ENCODE measurements around the gene RB1. TPM values are rescaled to one million over a fixed set of nuclear protein-coding genes. Genes with fewer than 3 reads are reported as not detected.

RB1 gene
- total and polyA plus RNA-seq, 2 experiments from 2014 or later = 19.5 to 22.3 TPM

DNA sequence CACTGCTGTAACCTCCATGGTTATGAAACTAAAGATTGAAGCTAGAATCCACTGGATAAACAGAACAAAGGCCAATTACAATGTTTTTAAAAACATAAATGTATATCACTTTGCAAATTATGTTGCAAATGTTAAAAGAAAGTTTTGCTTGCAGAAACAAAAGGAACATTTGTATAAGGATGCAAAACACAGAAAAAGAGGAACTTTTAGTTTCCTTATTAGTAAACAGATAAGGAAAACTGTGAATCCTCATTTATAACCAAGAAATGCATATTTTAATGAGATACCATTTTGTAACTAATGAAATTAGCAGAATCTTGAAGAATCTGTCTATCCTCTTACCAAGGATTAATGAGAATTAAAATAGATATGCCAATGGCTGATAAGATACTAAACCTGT is 77.0 kb downstream of the RB1 start (continued):
- TF ChIP-seq, protein P1, sequence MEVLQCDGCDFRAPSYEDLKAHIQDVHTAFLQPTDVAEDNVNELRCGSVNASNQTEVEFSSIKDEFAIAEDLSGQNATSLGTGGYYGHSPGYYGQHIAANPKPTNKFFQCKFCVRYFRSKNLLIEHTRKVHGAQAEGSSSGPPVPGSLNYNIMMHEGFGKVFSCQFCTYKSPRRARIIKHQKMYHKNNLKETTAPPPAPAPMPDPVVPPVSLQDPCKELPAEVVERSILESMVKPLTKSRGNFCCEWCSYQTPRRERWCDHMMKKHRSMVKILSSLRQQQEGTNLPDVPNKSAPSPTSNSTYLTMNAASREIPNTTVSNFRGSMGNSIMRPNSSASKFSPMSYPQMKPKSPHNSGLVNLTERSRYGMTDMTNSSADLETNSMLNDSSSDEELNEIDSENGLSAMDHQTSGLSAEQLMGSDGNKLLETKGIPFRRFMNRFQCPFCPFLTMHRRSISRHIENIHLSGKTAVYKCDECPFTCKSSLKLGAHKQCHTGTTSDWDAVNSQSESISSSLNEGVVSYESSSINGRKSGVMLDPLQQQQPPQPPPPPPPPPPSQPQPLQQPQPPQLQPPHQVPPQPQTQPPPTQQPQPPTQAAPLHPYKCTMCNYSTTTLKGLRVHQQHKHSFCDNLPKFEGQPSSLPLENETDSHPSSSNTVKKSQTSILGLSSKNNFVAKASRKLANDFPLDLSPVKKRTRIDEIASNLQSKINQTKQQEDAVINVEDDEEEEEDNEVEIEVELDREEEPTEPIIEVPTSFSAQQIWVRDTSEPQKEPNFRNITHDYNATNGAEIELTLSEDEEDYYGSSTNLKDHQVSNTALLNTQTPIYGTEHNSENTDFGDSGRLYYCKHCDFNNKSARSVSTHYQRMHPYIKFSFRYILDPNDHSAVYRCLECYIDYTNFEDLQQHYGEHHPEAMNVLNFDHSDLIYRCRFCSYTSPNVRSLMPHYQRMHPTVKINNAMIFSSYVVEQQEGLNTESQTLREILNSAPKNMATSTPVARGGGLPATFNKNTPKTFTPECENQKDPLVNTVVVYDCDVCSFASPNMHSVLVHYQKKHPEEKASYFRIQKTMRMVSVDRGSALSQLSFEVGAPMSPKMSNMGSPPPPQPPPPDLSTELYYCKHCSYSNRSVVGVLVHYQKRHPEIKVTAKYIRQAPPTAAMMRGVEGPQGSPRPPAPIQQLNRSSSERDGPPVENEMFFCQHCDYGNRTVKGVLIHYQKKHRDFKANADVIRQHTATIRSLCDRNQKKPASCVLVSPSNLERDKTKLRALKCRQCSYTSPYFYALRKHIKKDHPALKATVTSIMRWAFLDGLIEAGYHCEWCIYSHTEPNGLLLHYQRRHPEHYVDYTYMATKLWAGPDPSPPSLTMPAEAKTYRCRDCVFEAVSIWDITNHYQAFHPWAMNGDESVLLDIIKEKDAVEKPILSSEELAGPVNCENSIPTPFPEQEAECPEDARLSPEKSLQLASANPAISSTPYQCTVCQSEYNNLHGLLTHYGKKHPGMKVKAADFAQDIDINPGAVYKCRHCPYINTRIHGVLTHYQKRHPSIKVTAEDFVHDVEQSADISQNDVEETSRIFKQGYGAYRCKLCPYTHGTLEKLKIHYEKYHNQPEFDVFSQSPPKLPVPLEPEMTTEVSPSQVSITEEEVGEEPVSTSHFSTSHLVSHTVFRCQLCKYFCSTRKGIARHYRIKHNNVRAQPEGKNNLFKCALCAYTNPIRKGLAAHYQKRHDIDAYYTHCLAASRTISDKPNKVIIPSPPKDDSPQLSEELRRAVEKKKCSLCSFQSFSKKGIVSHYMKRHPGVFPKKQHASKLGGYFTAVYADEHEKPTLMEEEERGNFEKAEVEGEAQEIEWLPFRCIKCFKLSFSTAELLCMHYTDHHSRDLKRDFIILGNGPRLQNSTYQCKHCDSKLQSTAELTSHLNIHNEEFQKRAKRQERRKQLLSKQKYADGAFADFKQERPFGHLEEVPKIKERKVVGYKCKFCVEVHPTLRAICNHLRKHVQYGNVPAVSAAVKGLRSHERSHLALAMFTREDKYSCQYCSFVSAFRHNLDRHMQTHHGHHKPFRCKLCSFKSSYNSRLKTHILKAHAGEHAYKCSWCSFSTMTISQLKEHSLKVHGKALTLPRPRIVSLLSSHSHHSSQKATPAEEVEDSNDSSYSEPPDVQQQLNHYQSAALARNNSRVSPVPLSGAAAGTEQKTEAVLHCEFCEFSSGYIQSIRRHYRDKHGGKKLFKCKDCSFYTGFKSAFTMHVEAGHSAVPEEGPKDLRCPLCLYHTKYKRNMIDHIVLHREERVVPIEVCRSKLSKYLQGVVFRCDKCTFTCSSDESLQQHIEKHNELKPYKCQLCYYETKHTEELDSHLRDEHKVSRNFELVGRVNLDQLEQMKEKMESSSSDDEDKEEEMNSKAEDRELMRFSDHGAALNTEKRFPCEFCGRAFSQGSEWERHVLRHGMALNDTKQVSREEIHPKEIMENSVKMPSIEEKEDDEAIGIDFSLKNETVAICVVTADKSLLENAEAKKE (CRISPR knock-in tag; IDR thresholded peaks at IDR 0.05) = no peak
- TF ChIP-seq POLR2AphosphoS5 (IDR thresholded peaks at IDR 0.05; ENCODE audit: low read depth) = no peak
- TF ChIP-seq, protein P2, sequence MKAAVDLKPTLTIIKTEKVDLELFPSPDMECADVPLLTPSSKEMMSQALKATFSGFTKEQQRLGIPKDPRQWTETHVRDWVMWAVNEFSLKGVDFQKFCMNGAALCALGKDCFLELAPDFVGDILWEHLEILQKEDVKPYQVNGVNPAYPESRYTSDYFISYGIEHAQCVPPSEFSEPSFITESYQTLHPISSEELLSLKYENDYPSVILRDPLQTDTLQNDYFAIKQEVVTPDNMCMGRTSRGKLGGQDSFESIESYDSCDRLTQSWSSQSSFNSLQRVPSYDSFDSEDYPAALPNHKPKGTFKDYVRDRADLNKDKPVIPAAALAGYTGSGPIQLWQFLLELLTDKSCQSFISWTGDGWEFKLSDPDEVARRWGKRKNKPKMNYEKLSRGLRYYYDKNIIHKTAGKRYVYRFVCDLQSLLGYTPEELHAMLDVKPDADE (IDR thresholded peaks at IDR 0.05) = no peak
- TF ChIP-seq, protein P3, sequence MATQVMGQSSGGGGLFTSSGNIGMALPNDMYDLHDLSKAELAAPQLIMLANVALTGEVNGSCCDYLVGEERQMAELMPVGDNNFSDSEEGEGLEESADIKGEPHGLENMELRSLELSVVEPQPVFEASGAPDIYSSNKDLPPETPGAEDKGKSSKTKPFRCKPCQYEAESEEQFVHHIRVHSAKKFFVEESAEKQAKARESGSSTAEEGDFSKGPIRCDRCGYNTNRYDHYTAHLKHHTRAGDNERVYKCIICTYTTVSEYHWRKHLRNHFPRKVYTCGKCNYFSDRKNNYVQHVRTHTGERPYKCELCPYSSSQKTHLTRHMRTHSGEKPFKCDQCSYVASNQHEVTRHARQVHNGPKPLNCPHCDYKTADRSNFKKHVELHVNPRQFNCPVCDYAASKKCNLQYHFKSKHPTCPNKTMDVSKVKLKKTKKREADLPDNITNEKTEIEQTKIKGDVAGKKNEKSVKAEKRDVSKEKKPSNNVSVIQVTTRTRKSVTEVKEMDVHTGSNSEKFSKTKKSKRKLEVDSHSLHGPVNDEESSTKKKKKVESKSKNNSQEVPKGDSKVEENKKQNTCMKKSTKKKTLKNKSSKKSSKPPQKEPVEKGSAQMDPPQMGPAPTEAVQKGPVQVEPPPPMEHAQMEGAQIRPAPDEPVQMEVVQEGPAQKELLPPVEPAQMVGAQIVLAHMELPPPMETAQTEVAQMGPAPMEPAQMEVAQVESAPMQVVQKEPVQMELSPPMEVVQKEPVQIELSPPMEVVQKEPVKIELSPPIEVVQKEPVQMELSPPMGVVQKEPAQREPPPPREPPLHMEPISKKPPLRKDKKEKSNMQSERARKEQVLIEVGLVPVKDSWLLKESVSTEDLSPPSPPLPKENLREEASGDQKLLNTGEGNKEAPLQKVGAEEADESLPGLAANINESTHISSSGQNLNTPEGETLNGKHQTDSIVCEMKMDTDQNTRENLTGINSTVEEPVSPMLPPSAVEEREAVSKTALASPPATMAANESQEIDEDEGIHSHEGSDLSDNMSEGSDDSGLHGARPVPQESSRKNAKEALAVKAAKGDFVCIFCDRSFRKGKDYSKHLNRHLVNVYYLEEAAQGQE (IDR thresholded peaks at IDR 0.05; ENCODE audit: unreplicated experiment) = no peak
- TF ChIP-seq NANOG (IDR thresholded peaks at IDR 0.05; ENCODE audit: borderline replicate concordance) = no peak
- TF ChIP-seq, protein P4, sequence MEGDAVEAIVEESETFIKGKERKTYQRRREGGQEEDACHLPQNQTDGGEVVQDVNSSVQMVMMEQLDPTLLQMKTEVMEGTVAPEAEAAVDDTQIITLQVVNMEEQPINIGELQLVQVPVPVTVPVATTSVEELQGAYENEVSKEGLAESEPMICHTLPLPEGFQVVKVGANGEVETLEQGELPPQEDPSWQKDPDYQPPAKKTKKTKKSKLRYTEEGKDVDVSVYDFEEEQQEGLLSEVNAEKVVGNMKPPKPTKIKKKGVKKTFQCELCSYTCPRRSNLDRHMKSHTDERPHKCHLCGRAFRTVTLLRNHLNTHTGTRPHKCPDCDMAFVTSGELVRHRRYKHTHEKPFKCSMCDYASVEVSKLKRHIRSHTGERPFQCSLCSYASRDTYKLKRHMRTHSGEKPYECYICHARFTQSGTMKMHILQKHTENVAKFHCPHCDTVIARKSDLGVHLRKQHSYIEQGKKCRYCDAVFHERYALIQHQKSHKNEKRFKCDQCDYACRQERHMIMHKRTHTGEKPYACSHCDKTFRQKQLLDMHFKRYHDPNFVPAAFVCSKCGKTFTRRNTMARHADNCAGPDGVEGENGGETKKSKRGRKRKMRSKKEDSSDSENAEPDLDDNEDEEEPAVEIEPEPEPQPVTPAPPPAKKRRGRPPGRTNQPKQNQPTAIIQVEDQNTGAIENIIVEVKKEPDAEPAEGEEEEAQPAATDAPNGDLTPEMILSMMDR (conservative IDR thresholded peaks at IDR 0.05; ENCODE audit: low read depth in 2 of 2) = no peak
- no peak for TF ChIP-seq CREB1 (CRISPR knock-in tag; IDR thresholded peaks at IDR 0.05; ENCODE audit: low read depth)

Measured in GM23338 (cell line).